ENCODE data around the gene AFMID. TPM values are rescaled to one million over a fixed set of nuclear protein-coding genes. Genes with fewer than 3 reads are reported as not detected.
"Not testable (repeated sequence)": the region's sequence is repeated elsewhere in the genome, so short reads cannot be mapped to it uniquely, and the experiment has no call there.

The AFMID gene
- total and polyA plus RNA-seq, 2 donors (not counting 1 experiment from before 2014, with no cell fraction given): 18.2 to 24.8 TPM

DNA sequence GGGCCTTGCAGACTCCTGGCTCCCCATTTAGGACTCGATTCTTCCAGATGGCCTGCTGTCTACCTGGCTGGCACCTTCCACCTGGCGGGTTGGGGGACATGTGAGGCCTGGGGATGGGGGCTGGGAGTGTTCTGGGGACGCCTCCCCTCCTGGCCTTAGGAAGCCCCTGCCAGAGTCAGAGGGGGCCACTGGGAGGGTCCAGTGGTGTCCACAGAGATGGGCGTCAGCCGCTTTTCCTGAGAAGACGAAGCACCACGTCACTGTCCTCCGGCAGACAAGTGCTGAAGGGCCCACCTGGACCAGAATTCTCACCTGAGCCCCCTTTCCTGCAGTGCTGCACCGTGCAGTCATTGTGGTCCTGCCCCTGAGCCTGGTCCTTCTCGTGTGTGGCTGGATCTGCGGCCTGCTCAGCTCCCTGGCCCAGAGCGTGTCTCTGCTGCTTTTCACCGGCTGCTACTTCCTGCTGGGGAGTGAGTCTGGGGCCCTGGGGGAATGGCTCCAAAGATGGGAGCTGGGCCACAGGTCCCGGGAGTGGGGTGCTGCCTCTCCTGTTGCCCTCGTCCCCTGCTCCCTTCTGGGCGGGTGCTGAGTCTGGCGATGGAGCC is 47.2 kb downstream of the AFMID start:
- Histone ChIP-seq H2AFZ (ENCODE audit: insufficient read depth, low read depth, low read length, poor library complexity, severe bottlenecking) (no peak overlapping the region), H3K27me3 (replicated peaks in 1 of 4; ENCODE audit: control extremely low read depth in 1 of 4, control insufficient read depth in 3 of 4, insufficient read depth in 4 of 4, low read length in 3 of 4) (peaks cover 0 to 40% (median 20%) of the 10 kb centered on the region in 4 experiments), H3K79me2 (ENCODE audit: control insufficient read depth, insufficient read depth, low read length) (no peaks in the 10 kb centered on the region), H3K9me3 (ENCODE audit: control extremely low read depth in 1 of 3, control insufficient read depth in 2 of 3, insufficient read depth in 1 of 3, low read length in 2 of 3) (peaks cover 0 to 13% (median 0%) of the 10 kb centered on the region in 3 donors), H3K4me1 (ENCODE audit: control insufficient read depth in 2 of 2, insufficient read depth in 2 of 2, low read length in 2 of 2) (peaks cover 21 to 27% of the 10 kb centered on the region in 2 donors), H3K4me3 (ENCODE audit: control extremely low read depth in 1 of 5, extremely low read depth in 1 of 5, insufficient read depth in 1 of 5, low read depth in 2 of 5, low read length in 4 of 5) (no peak overlapping the region), H3K4me2 (replicated peaks; ENCODE audit: low read depth, low read length, poor library complexity, severe bottlenecking) (no peak overlapping the region), H4K20me1 (ENCODE audit: control insufficient read depth, insufficient read depth, low read length, poor library complexity, severe bottlenecking) (no peaks in the 10 kb centered on the region), H3K36me3 (replicated peaks in 1 of 2; ENCODE audit: control extremely low read depth in 1 of 2, control insufficient read depth in 1 of 2, extremely low read depth in 1 of 2, insufficient read depth in 2 of 2, low read length in 1 of 2) (no peaks in the 10 kb centered on the region), H3K27ac (ENCODE audit: low read length in 2 of 2) (no peak overlapping the region), H3K9ac (ENCODE audit: low read length) (no peak overlapping the region)
- no peak overlapping the region for H3K27ac Mint-ChIP-seq
- 88% methylated on average over 16 of the region's 17 CpGs for WGBS (ENCODE audit: insufficient coverage)
- no peak for ATAC-seq (ENCODE audit: low read depth)
- no peak overlapping the region for H3K4me3 Mint-ChIP-seq
- H3K27me3 Mint-ChIP-seq: peaks cover 17% of the 10 kb centered on the region
- ChIA-PET CTCF (interaction anchor here (1.1 kb wide), 1 partner anchor 17 kb away, joined by 3 read pairs; no protein-coding TSS in a partner anchor), POLR2A (no interaction called here)
- DNase-seq: no peak
- intact Hi-C loops (cut with micrococcal nuclease): no loop called here
- H3K9me3 Mint-ChIP-seq (ENCODE audit: insufficient read depth): no peaks in the 10 kb centered on the region
- H3K4me1 Mint-ChIP-seq: peaks cover 25% of the 10 kb centered on the region
- TF ChIP-seq, protein P1, sequence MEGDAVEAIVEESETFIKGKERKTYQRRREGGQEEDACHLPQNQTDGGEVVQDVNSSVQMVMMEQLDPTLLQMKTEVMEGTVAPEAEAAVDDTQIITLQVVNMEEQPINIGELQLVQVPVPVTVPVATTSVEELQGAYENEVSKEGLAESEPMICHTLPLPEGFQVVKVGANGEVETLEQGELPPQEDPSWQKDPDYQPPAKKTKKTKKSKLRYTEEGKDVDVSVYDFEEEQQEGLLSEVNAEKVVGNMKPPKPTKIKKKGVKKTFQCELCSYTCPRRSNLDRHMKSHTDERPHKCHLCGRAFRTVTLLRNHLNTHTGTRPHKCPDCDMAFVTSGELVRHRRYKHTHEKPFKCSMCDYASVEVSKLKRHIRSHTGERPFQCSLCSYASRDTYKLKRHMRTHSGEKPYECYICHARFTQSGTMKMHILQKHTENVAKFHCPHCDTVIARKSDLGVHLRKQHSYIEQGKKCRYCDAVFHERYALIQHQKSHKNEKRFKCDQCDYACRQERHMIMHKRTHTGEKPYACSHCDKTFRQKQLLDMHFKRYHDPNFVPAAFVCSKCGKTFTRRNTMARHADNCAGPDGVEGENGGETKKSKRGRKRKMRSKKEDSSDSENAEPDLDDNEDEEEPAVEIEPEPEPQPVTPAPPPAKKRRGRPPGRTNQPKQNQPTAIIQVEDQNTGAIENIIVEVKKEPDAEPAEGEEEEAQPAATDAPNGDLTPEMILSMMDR (IDR thresholded peaks at IDR 0.05): no peak
- no peak for TF ChIP-seq EZH2 (IDR thresholded peaks at IDR 0.05; ENCODE audit: borderline replicate concordance, insufficient read depth, low read depth, low read length, poor library complexity, severe bottlenecking)

- DNase-seq; H2AFZ ChIP-seq (ENCODE audit: insufficient read depth, low read depth, low read length, poor library complexity, severe bottlenecking); H3K9ac ChIP-seq (ENCODE audit: low read length); H3K27ac Mint-ChIP-seq; H3K9me3 Mint-ChIP-seq (ENCODE audit: insufficient read depth); intact Hi-C loops (cut with micrococcal nuclease); H3K36me3 ChIP-seq (replicated peaks in 1 of 2; ENCODE audit: control extremely low read depth in 1 of 2, control insufficient read depth in 1 of 2, extremely low read depth in 1 of 2, insufficient read depth in 2 of 2, low read length in 1 of 2); H3K79me2 ChIP-seq (ENCODE audit: control insufficient read depth, insufficient read depth, low read length); ATAC-seq (ENCODE audit: low read depth); H3K4me2 ChIP-seq (replicated peaks; ENCODE audit: low read depth, low read length, poor library complexity, severe bottlenecking); H4K20me1 ChIP-seq (ENCODE audit: control insufficient read depth, insufficient read depth, low read length, poor library complexity, severe bottlenecking); H3K27ac ChIP-seq (ENCODE audit: low read length in 2 of 2); H3K4me3 ChIP-seq (ENCODE audit: control extremely low read depth in 1 of 5, extremely low read depth in 1 of 5, insufficient read depth in 1 of 5, low read depth in 2 of 5, low read length in 4 of 5); H3K4me3 Mint-ChIP-seq: not testable (repeated sequence)
- Histone ChIP-seq H3K27me3 (replicated peaks in 1 of 4; ENCODE audit: control extremely low read depth in 1 of 4, control insufficient read depth in 3 of 4, insufficient read depth in 4 of 4, low read length in 3 of 4) (peaks cover 0 to 36% (median 20%) of the 10 kb centered on the region in 4 experiments), H3K4me1 (ENCODE audit: control insufficient read depth in 2 of 2, insufficient read depth in 2 of 2, low read length in 2 of 2) (peaks cover 28 to 31% of the 10 kb centered on the region in 2 donors), H3K9me3 (ENCODE audit: control extremely low read depth in 1 of 3, control insufficient read depth in 2 of 3, insufficient read depth in 1 of 3, low read length in 2 of 3) (peaks cover 0 to 18% (median 0%) of the 10 kb centered on the region in 3 donors)
- WGBS (ENCODE audit: insufficient coverage): 86% methylated on average over 1 of the region's 6 CpGs
- POLR2A ChIA-PET: interaction anchor here (0.6 kb wide), 1 partner anchor 46 kb away, joined by 7 read pairs; no protein-coding TSS in a partner anchor
- CTCF ChIA-PET: interaction anchor here (1.1 kb wide), 1 partner anchor 17 kb away, joined by 3 read pairs; no protein-coding TSS in a partner anchor
- H3K27me3 Mint-ChIP-seq: peaks cover 17% of the 10 kb centered on the region
- peaks cover 31% of the 10 kb centered on the region for H3K4me1 Mint-ChIP-seq
These were observed 47.9 kb downstream of the AFMID start for GRCh38 chr17:78235022-78235421.
